Subcutaneous abdominal adipose tissue (tissue), 5 donors: ENCODE measurements around the gene POLR2L.
A peak's percentile ranks its signal among the peaks of the same experiment; 100 is the strongest.

Experiments used
- H3K27ac ChIP-seq: one replicate; pipeline ENCODE4 v1.7.0; 2013; ENCODE audit warnings: low read depth, mild to moderate bottlenecking, inconsistent platforms, low read length, moderate library complexity
- H3K27me3 ChIP-seq, 5 donors: one replicate each; pipeline ENCODE4 v1.7.0; 2013; ENCODE audit warnings: low read length in 5 of 5, inconsistent platforms in 1 of 5; ENCODE audit not compliant: control insufficient read depth in 5 of 5, insufficient read depth in 4 of 5
- H3K36me3 ChIP-seq, 5 donors: one replicate each; pipeline ENCODE4 v1.7.0; 2013; ENCODE audit warnings: low read length in 5 of 5; ENCODE audit not compliant: control insufficient read depth in 5 of 5, insufficient read depth in 5 of 5
- H3K4me1 ChIP-seq, 5 donors: one replicate each; pipeline ENCODE4 v1.7.0; 2013; ENCODE audit warnings: low read length in 5 of 5, mild to moderate bottlenecking in 3 of 5, moderate library complexity in 1 of 5; ENCODE audit not compliant: control insufficient read depth in 5 of 5, insufficient read depth in 5 of 5
- H3K4me3 ChIP-seq, 5 donors: one replicate each; pipeline ENCODE4 v1.7.0; 2013; ENCODE audit warnings: low read length in 5 of 5, low read depth in 1 of 5
- H3K9ac ChIP-seq, 5 donors: one replicate each; pipeline ENCODE4 v1.7.0; 2013; ENCODE audit warnings: low read length in 5 of 5, mild to moderate bottlenecking in 4 of 5, moderate library complexity in 3 of 5
- H3K9me3 ChIP-seq, 5 donors: one replicate each; pipeline ENCODE4 v1.7.0; 2013; ENCODE audit warnings: low read length in 5 of 5; ENCODE audit not compliant: control insufficient read depth in 5 of 5
- donor health status: healthy.
- donor health status: healthy.
- donor health status: healthy.
- donor health status: healthy.
- donor health status: healthy.

The POLR2L gene

GRCh38 chr11:863023-863909 lies 20.9 kb upstream of the POLR2L start:
- Histone ChIP-seq H3K9ac (no peak overlapping the region), H3K27ac (no peak overlapping the region), H3K36me3 (peaks cover 0 to 69% (median 54%) of the 10 kb centered on the region in 5 donors), H3K9me3 (no peaks in the 10 kb centered on the region), H3K4me3 (no peak overlapping the region), H3K4me1 (peaks cover 9 to 31% (median 21%) of the 10 kb centered on the region in 5 donors), H3K27me3 (peaks cover 0 to 2% (median 0%) of the 10 kb centered on the region in 5 donors)

- peaks cover 0 to 2% (median 0%) of the 10 kb centered on the region in 5 donors for H3K27me3 ChIP-seq
- H3K36me3 ChIP-seq = peaks cover 0 to 68% (median 54%) of the 10 kb centered on the region in 5 donors
- H3K4me1 ChIP-seq = peaks cover 9 to 33% (median 27%) of the 10 kb centered on the region in 5 donors
- H3K9ac ChIP-seq = no peak overlapping the region
- H3K4me3 ChIP-seq = no peak overlapping the region
- H3K27ac ChIP-seq = no peak overlapping the region
- no peaks in the 10 kb centered on the region for H3K9me3 ChIP-seq
Observed at GRCh38 chr11:862696-863022, 20.3 kb upstream of the POLR2L start.

GRCh38 chr11:862081-862661 lies 19.8 kb upstream of the POLR2L start:
- H3K36me3 ChIP-seq = peaks cover 0 to 69% (median 54%) of the 10 kb centered on the region in 5 donors
- no peak overlapping the region for H3K27ac ChIP-seq

GRCh38 chr11:861105-861479 lies 18.8 kb upstream of the POLR2L start:
- H3K27ac ChIP-seq = no peak overlapping the region
- peaks cover 12 to 44% (median 40%) of the 10 kb centered on the region in 5 donors for H3K4me1 ChIP-seq
- peaks cover 0 to 60% (median 50%) of the 10 kb centered on the region in 5 donors for H3K36me3 ChIP-seq

More at GRCh38 chr11:862081-862661, 19.8 kb upstream of the POLR2L start:
- Histone ChIP-seq H3K27me3 (peaks cover 0 to 2% (median 0%) of the 10 kb centered on the region in 5 donors), H3K4me3 (no peak overlapping the region), H3K9me3 (no peaks in the 10 kb centered on the region), H3K9ac (no peak overlapping the region), H3K4me1 (peaks cover 9 to 34% (median 29%) of the 10 kb centered on the region in 5 donors)

GRCh38 chr11:860234-861104 lies 18.1 kb upstream of the POLR2L start:
- Histone ChIP-seq H3K9me3 (no peaks in the 10 kb centered on the region), H3K27ac (no peak overlapping the region), H3K36me3 (peaks cover 0 to 59% (median 45%) of the 10 kb centered on the region in 5 donors), H3K4me3 (peak overlapping the region in 2 of 5 donors; percentile 3 to 14), H3K27me3 (peaks cover 0 to 2% (median 0%) of the 10 kb centered on the region in 5 donors), H3K4me1 (peaks cover 12 to 45% (median 41%) of the 10 kb centered on the region in 5 donors), H3K9ac (peak overlapping the region in 1 of 5 donors; percentile 56)

More at GRCh38 chr11:861105-861479, 18.8 kb upstream of the POLR2L start:
- H3K9ac ChIP-seq = no peak overlapping the region
- H3K4me3 ChIP-seq = no peak overlapping the region
- peaks cover 0 to 2% (median 0%) of the 10 kb centered on the region in 5 donors for H3K27me3 ChIP-seq
- no peaks in the 10 kb centered on the region for H3K9me3 ChIP-seq

GRCh38 chr11:859394-860131 lies 17.2 kb upstream of the POLR2L start:
- H3K9ac ChIP-seq = peak overlapping the region in 1 of 5 donors; percentile 41
- H3K4me1 ChIP-seq = peaks cover 12 to 53% (median 46%) of the 10 kb centered on the region in 5 donors
- no peaks in the 10 kb centered on the region for H3K9me3 ChIP-seq
- H3K36me3 ChIP-seq = peaks cover 0 to 59% (median 41%) of the 10 kb centered on the region in 5 donors
- no peak overlapping the region for H3K27ac ChIP-seq
- peaks cover 0 to 2% (median 0%) of the 10 kb centered on the region in 5 donors for H3K27me3 ChIP-seq
- peak overlapping the region in 2 of 5 donors; percentile 3 to 14 for H3K4me3 ChIP-seq

GRCh38 chr11:858762-859339 lies 16.5 kb upstream of the POLR2L start:
- H3K4me3 ChIP-seq = no peak overlapping the region
- peaks cover 0 to 56% (median 36%) of the 10 kb centered on the region in 5 donors for H3K36me3 ChIP-seq
- H3K27me3 ChIP-seq = peaks cover 0 to 2% (median 0%) of the 10 kb centered on the region in 5 donors
- no peaks in the 10 kb centered on the region for H3K9me3 ChIP-seq
- H3K27ac ChIP-seq = no peak overlapping the region
- H3K4me1 ChIP-seq = peaks cover 12 to 56% (median 49%) of the 10 kb centered on the region in 5 donors
- no peak overlapping the region for H3K9ac ChIP-seq

- Histone ChIP-seq H3K27ac (no peak overlapping the region), H3K4me1 (peaks cover 12 to 56% (median 49%) of the 10 kb centered on the region in 5 donors), H3K4me3 (no peak overlapping the region)
Observed at GRCh38 chr11:858053-858761, 15.9 kb upstream of the POLR2L start.

More at GRCh38 chr11:858053-858761, 15.9 kb upstream of the POLR2L start:
- peaks cover 0 to 2% (median 0%) of the 10 kb centered on the region in 5 donors for H3K27me3 ChIP-seq
- H3K36me3 ChIP-seq = peaks cover 0 to 53% (median 30%) of the 10 kb centered on the region in 5 donors
- no peak overlapping the region for H3K9ac ChIP-seq
- no peaks in the 10 kb centered on the region for H3K9me3 ChIP-seq
